Stimulated activated CD4-positive, alpha-beta T cell treated with anti-CD3 and anti-CD28 coated beads, TNF-alpha, amount 100 ng/mL, for 4 hours (primary cell): ENCODE measurements around the gene GCSH.

ENCODE experiments used
- DNase-seq, 3 experiments: peaks; one replicate each; pipeline ENCODE4 v3.0.0-alpha.2; 2020; ENCODE audit warnings: low read depth in 3 of 3

GCSH gene

GRCh38 chr16:81041696-81042095 lies 54.5 kb downstream of the GCSH start:
- no peak for DNase-seq

DNA sequence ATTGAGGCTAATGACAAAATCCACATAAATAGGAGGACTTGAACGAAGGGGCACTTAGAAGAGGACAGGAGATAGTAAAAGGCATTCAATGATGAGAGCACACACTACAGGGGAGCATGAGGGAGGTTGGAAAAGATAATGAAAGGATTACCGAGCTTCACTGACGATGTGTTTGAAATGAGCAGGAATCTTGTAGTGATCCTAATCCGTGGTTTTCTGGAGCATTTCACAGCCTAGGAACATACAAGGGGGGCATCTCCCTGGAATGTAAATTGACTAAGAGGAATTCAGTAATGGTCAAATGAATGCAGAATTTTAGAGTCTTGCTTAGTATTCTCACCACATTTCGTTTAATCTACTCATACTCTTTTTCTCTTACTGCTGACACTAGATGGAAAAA lies 55.4 kb downstream of the GCSH start:
- DNase-seq = no peak

- DNase-seq = no peak
Measured at GRCh38 chr16:81040131-81040530, 56.1 kb downstream of the GCSH start.

DNA sequence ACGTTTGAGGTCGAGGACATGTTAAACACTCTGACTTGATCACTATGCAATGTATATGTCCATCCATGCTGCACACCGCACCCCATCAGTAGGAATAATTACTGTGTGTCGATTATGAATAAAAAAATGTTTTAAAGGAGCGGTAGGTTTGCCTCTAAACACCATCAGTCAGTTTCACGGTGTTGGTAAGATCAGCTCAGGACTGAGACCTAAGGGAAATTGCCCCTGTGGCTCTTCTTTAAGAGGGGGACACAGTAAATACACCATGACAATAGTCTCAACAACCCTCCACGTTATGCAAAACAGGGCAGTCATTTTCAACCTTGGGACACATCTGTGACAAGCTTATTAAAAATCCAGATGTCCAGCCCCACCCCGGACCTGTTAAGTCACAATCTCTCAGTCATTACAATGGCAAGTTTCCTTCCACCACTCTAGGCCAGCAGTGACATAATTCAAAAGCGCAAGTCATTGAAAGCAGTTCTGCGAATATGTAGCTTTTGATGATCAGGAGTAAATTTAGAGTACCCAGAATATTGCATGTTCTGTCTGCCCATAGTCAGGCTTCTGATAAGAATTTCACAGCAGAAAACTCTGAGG lies 59.3 kb downstream of the GCSH start:
- DNase-seq = no peak

GRCh38 chr16:81035975-81036750 lies 60.0 kb downstream of the GCSH start:
- DNase-seq = peak in 2 of 3 experiments; percentile 7 to 36

DNA sequence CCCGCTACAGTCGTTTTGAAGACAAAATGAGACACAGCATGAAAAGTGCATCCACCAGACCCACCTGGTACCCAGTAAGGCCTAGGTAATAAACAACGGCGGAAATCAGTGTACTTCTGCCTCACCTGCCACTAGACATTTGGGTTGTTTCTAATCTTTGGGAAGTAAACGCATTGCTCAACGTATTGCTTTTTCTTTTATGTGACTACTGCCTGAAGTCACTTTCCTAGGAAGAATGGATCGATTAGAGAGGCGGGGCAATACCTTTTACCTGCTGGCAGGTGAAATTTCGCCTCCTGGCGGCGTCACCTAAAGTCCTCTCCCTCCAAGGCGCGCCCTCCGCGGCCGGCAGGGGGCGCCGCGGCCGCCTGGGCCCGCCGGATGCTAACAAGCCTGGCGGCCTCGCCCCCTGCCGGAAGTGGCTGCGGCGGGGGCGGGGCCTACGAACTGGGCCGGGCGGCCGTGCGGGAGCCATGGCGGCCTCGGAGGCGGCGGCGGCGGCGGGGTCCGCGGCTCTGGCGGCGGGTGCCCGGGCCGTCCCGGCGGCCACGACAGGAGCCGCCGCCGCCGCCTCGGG lies 60.7 kb downstream of the GCSH start, which contains the start of gene ATMIN:
ATMIN (plus strand) TSS at position 445 of the 577 bp plus-strand sequence; CDS start at position 474, 29 bp downstream.
- DNase-seq = peak; percentile 81 to 82 (median 81)
